ENCODE results near the gene FLT1.

FLT1 gene

GRCh38 chr13:28376604-28377003, 118.3 kb downstream of the FLT1 start:
- DNase-seq = peak; percentile 3

- no peak for DNase-seq
Measured at GRCh38 chr13:28375250-28375930, 119.5 kb downstream of the FLT1 start.

GRCh38 chr13:28373810-28374209, 121.1 kb downstream of the FLT1 start:
- no peak for DNase-seq

GRCh38 chr13:28370448-28370847, 124.5 kb downstream of the FLT1 start:
- DNase-seq = no peak

- DNase-seq = no peak
Measured at GRCh38 chr13:28358708-28359107, 136.2 kb downstream of the FLT1 start.

GRCh38 chr13:28357911-28358433, 137.0 kb downstream of the FLT1 start:
- DNase-seq = no peak

GRCh38 chr13:28357247-28357825, 137.6 kb downstream of the FLT1 start:
- DNase-seq = no peak

GRCh38 chr13:28356561-28357021, 138.3 kb downstream of the FLT1 start:
- no peak for DNase-seq

- DNase-seq = no peak
Measured at GRCh38 chr13:28355822-28356371, 139.0 kb downstream of the FLT1 start.

- DNase-seq = no peak
Measured at GRCh38 chr13:28355046-28355821, 139.7 kb downstream of the FLT1 start.

- DNase-seq = no peak
Measured at GRCh38 chr13:28353679-28354078, 141.2 kb downstream of the FLT1 start.

- no peak for DNase-seq
Measured at GRCh38 chr13:28349907-28350654, 144.8 kb downstream of the FLT1 start.

GRCh38 chr13:28349371-28349770, 145.6 kb downstream of the FLT1 start:
- DNase-seq = no peak

- DNase-seq = no peak
Measured at GRCh38 chr13:28347456-28348371, 147.2 kb downstream of the FLT1 start.

- no peak for DNase-seq
Measured at GRCh38 chr13:28346154-28346553, 148.8 kb downstream of the FLT1 start.

- no peak for DNase-seq
Measured at GRCh38 chr13:28344163-28344562, 150.8 kb downstream of the FLT1 start.

- DNase-seq = no peak
Measured at GRCh38 chr13:28342251-28342650, 152.7 kb downstream of the FLT1 start.

- DNase-seq = no peak
Measured at GRCh38 chr13:28340272-28340793, 154.6 kb downstream of the FLT1 start.

- DNase-seq = no peak
Measured at GRCh38 chr13:28339419-28339818, 155.5 kb downstream of the FLT1 start.

GRCh38 chr13:28338742-28339141, 156.2 kb downstream of the FLT1 start:
- no peak for DNase-seq

GRCh38 chr13:28338006-28338574, 156.8 kb downstream of the FLT1 start:
- no peak for DNase-seq

Measured in RPMI8226 (cell line).